Esophagus squamous epithelium (tissue), 4 donors: ENCODE data around the gene CSNK1A1.

Experiments used
- POLR2A ChIP-seq, 4 donors: fragments of 450-650 bp; IDR thresholded peaks; one replicate each; pipeline ENCODE4 v1.6.1; 2017; ENCODE audit warnings: antibody characterized with exemption in 4 of 4, mild to moderate bottlenecking in 4 of 4, moderate library complexity in 3 of 4
- TF ChIP-seq, protein P1 (sequence below), 6 experiments: fragments of 450-650 bp in 4 of 6; fragments of 200-600 bp in 2 of 6; sonication (generic) in 2 of 6; IDR thresholded peaks; one replicate each; pipeline ENCODE4 v1.5.1; 2016 to 2019; ENCODE audit warnings: antibody characterized with exemption in 6 of 6, mild to moderate bottlenecking in 4 of 6, moderate library complexity in 4 of 6

DNA sequence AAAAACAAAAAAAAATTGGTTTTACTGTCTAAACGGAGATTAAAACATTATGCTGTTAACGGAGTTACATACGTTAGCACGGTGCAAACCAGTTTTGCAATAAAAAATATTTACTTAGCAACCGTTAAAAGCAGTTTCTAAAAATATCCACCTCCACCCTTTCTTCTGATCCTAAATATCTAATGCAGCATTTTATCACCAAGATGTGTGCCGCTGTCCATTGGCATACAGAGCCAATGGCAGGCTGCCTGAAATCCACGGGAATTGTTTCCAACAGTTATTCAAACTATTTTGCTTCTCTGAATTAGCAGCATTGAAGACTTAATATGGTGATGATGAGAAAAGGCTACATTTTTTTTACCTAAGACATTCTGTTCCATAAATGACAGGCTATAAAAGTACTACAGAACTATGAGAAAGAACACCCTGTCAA lies 61.6 kb downstream of the CSNK1A1 start:
- TF ChIP-seq, protein P1, sequence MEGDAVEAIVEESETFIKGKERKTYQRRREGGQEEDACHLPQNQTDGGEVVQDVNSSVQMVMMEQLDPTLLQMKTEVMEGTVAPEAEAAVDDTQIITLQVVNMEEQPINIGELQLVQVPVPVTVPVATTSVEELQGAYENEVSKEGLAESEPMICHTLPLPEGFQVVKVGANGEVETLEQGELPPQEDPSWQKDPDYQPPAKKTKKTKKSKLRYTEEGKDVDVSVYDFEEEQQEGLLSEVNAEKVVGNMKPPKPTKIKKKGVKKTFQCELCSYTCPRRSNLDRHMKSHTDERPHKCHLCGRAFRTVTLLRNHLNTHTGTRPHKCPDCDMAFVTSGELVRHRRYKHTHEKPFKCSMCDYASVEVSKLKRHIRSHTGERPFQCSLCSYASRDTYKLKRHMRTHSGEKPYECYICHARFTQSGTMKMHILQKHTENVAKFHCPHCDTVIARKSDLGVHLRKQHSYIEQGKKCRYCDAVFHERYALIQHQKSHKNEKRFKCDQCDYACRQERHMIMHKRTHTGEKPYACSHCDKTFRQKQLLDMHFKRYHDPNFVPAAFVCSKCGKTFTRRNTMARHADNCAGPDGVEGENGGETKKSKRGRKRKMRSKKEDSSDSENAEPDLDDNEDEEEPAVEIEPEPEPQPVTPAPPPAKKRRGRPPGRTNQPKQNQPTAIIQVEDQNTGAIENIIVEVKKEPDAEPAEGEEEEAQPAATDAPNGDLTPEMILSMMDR (IDR thresholded peaks at IDR 0.05): no peak
- TF ChIP-seq POLR2A (IDR thresholded peaks at IDR 0.05): no peak
